PC-9 (cell line): Measurements from ENCODE around the gene PHLPP1. TPM values are rescaled to one million over a fixed set of nuclear protein-coding genes. Genes with fewer than 3 reads are reported as not detected.

Experiments
- BruUV-seq: library from RNA; stranded (reverse); fragments of 400-500 nt; replicated peaks from 2 replicates; lab custom pipeline; 2021; lab: Mats Ljungman, UMichigan
- CTCF ChIA-PET: fragments of 300-600 bp; sonication (Branson Sonifier 250); formaldehyde crosslinking; loops from one replicate; lab custom pipeline; 2022; ENCODE audit warnings: antibody characterized with exemption; lab: Charles Lee
- POLR2A ChIA-PET: fragments of 300-600 bp; sonication (Branson Sonifier 250); formaldehyde crosslinking; loops from one replicate; lab custom pipeline; 2022; ENCODE audit warnings: antibody characterized with exemption; ENCODE audit not compliant: unreplicated experiment; lab: Charles Lee
- DNase-seq, 2 experiments: peaks; one replicate each; pipeline versions ENCODE4 v3.0.0 to v3.0.0-alpha.2; 2015 to 2022; ENCODE audit warnings: mixed read lengths in 1 of 2
- H2AFZ ChIP-seq: fragments of 200-600 bp; sonication (generic); 2 replicates; pipeline ENCODE4 v1.8.1; 2017; ENCODE audit warnings: antibody characterized with exemption
- H3F3A ChIP-seq: fragments of 200-600 bp; sonication (generic); 2 replicates; pipeline ENCODE4 v1.8.1; 2017; ENCODE audit warnings: antibody characterized with exemption, mild to moderate bottlenecking, low read depth; ENCODE audit not compliant: insufficient read depth
- H3K27ac ChIP-seq: fragments of 200-600 bp; sonication (generic); 2 replicates; pipeline ENCODE4 v1.6.1; 2016; ENCODE audit warnings: mixed run types
- H3K27me3 ChIP-seq: fragments of 200-600 bp; sonication (generic); 2 replicates; pipeline ENCODE4 v1.6.1; 2016; ENCODE audit warnings: low read depth, mixed run types; ENCODE audit not compliant: insufficient read depth
- H3K36me3 ChIP-seq: fragments of 200-600 bp; sonication (generic); 2 replicates; pipeline ENCODE4 v1.6.1; 2016; ENCODE audit warnings: low read depth, mixed run types
- H3K4me1 ChIP-seq: fragments of 200-600 bp; sonication (generic); replicated peaks from 2 replicates; pipeline ENCODE4 v1.6.1; 2016; ENCODE audit warnings: mixed run types; ENCODE audit not compliant: insufficient read depth
- H3K4me2 ChIP-seq: fragments of 200-600 bp; sonication (generic); 2 replicates; pipeline ENCODE4 v1.6.1; 2017; ENCODE audit warnings: mixed run types
- H3K4me3 ChIP-seq: fragments of 200-600 bp; sonication (generic); 2 replicates; pipeline ENCODE4 v1.6.1; 2016; ENCODE audit warnings: mixed run types
- H3K79me2 ChIP-seq: fragments of 200-600 bp; sonication (generic); 2 replicates; pipeline ENCODE4 v1.6.1; 2017; ENCODE audit warnings: low read depth, mixed run types
- H3K9me2 ChIP-seq: fragments of 200-600 bp; sonication (generic); 2 replicates; pipeline ENCODE4 v1.8.1; 2017; ENCODE audit warnings: mild to moderate bottlenecking; ENCODE audit not compliant: insufficient read depth
- H3K9me3 ChIP-seq: fragments of 200-600 bp; sonication (generic); 2 replicates; pipeline ENCODE4 v1.8.1; 2016; ENCODE audit warnings: low read depth; ENCODE audit not compliant: insufficient read depth
- H4K20me1 ChIP-seq: fragments of 200-600 bp; sonication (generic); 2 replicates; pipeline ENCODE4 v1.8.1; 2017; ENCODE audit not compliant: insufficient read depth
- CTCF ChIP-seq: fragments of 200-600 bp; sonication (generic); conservative IDR thresholded peaks from 2 replicates; pipeline ENCODE4 v1.6.1; 2017; ENCODE audit warnings: mixed run types, antibody characterized with exemption, mild to moderate bottlenecking, moderate library complexity
- EZH2 ChIP-seq: fragments of 200-600 bp; sonication (generic); IDR thresholded peaks from 2 replicates; pipeline ENCODE4 v1.8.0; 2017; ENCODE audit warnings: antibody characterized with exemption, low read depth
- intact Hi-C: fragments of 100-400 bp; cut with micrococcal nuclease; formaldehyde crosslinking; loops from one replicate; pipeline ENCODE4 v1.10.0; 2022; ENCODE audit not compliant: unreplicated experiment
- total RNA-seq: library from RNA; stranded (reverse); gene quantifications from 2 replicates; pipeline ENCODE4 v1.2.3, GENCODE V29; 2021

Gene PHLPP1
- total RNA-seq, 1 experiment from 2014 or later, result 21.1 TPM

GRCh38 chr18:62996566-62996965 is 281.2 kb downstream of the PHLPP1 start:
- Histone ChIP-seq H3K27ac (no peak overlapping the region), H3K4me1 (peaks cover 19% of the 10 kb centered on the region), H3K9me3 (no peaks in the 10 kb centered on the region), H3K27me3 (no peaks in the 10 kb centered on the region), H2AFZ (no peak overlapping the region), H3K36me3 (no peaks in the 10 kb centered on the region), H3K4me2 (no peak overlapping the region), H3F3A (no peaks in the 10 kb centered on the region), H3K79me2 (no peaks in the 10 kb centered on the region), H3K9me2 (no peaks in the 10 kb centered on the region), H4K20me1 (no peaks in the 10 kb centered on the region), H3K4me3 (no peak overlapping the region)
- POLR2A ChIA-PET, result no interaction called here
- no TSS peak for BruUV-seq
- no peak for DNase-seq
- CTCF ChIA-PET, result no interaction called here
- TF ChIP-seq CTCF (no peak), EZH2 (no peak)
- intact Hi-C loops, result no loop called here

GRCh38 chr18:62997076-62997475 is 281.7 kb downstream of the PHLPP1 start:
- BruUV-seq, result no TSS peak
- no peak for DNase-seq
- no peak for TF ChIP-seq EZH2
- no peak for TF ChIP-seq CTCF
- no peaks in the 10 kb centered on the region for H4K20me1 ChIP-seq
- no peak overlapping the region for H3K4me2 ChIP-seq
- H3K9me2 ChIP-seq, result no peaks in the 10 kb centered on the region
- H3K27me3 ChIP-seq, result no peaks in the 10 kb centered on the region
- no peaks in the 10 kb centered on the region for H3K9me3 ChIP-seq
- peaks cover 19% of the 10 kb centered on the region for H3K4me1 ChIP-seq
- CTCF ChIA-PET, result no interaction called here
- no peak overlapping the region for H2AFZ ChIP-seq
- no peaks in the 10 kb centered on the region for H3K36me3 ChIP-seq
- no peak overlapping the region for H3K27ac ChIP-seq
- intact Hi-C loops, result no loop called here
- POLR2A ChIA-PET, result no interaction called here
- no peaks in the 10 kb centered on the region for H3F3A ChIP-seq
- H3K79me2 ChIP-seq, result no peaks in the 10 kb centered on the region
- H3K4me3 ChIP-seq, result no peak overlapping the region

- Histone ChIP-seq H3K4me1 (peaks cover 6% of the 10 kb centered on the region), H3K79me2 (no peaks in the 10 kb centered on the region), H3K9me2 (no peaks in the 10 kb centered on the region), H4K20me1 (no peaks in the 10 kb centered on the region), H3K27ac (no peak overlapping the region), H3K27me3 (no peaks in the 10 kb centered on the region), H3K9me3 (no peaks in the 10 kb centered on the region), H3K4me2 (no peak overlapping the region), H3F3A (no peaks in the 10 kb centered on the region), H3K36me3 (no peaks in the 10 kb centered on the region), H2AFZ (no peak overlapping the region), H3K4me3 (no peak overlapping the region)
- no peak for DNase-seq
- POLR2A ChIA-PET, result no interaction called here
- TF ChIP-seq CTCF (no peak), EZH2 (no peak)
- intact Hi-C loops, result no loop called here
- BruUV-seq, result no TSS peak
- CTCF ChIA-PET, result no interaction called here
Measured at GRCh38 chr18:62998443-62998842, 283.1 kb downstream of the PHLPP1 start.
